ENCODE results near the gene SSU72. TPM values are rescaled to one million over a fixed set of nuclear protein-coding genes. Genes with fewer than 3 reads are reported as not detected.

SSU72 gene
- total RNA-seq, 1 experiment from 2014 or later = 217 TPM

DNA sequence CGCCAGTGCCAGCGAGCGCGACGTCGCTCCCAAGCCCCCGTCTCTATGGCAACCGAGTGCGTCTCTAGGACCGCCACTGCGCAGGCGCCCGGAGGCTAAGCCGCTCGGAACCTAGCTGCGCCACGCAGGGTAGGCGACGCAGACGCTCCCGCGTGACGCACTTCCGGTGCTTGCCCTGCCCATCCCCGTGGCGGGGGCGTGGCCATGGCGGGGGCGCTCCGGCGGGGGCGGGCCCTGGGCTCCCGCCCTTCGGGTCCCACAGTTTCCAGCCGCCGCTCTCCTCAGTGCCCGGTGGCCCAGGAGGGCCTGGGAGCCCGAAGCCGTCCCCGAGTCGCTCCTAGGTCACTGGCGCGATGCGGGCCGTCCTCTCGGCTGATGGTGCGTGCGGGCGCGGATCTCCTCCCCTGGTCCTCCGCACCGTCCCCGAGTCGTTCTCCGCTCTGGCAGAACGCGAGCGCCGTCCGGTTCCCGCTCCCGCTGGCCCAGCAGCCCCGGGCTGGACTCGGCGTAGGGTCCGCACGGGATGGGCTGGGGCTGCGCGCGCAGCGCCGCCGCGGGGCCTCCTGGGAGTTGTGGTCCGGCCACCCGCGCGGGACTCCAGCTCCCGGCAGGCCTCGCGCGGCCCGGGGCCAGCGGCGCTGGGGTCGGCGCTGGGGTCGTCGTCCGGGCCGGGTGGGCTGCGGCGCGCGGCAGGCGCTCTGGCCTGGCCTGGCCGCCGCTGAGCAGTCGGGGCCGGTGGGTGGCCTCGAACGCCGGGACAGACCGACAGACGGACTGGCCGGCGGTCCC, 40.8 kb upstream of the SSU72 start, which contains the start of gene MIB2:
Gene MIB2 (plus strand): TSS at position 245 of the 789 bp plus-strand sequence. CDS start 7,953 bp downstream, outside the sequence.
- no peaks in the 10 kb centered on the region for H3K27me3 ChIP-seq (ENCODE audit: control insufficient read depth, insufficient read depth, low read length)
- H3K4me3 ChIP-seq (ENCODE audit: low read depth in 2 of 2, low read length in 2 of 2) = peak within 1 kb of the TSS; percentile 73 to 87
- DNase-seq (ENCODE audit: low read depth, low spot score) = peak; percentile 65
- peak; percentile 94 for ATAC-seq
- no peaks in the 10 kb centered on the region for H3K9me3 ChIP-seq (ENCODE audit: control insufficient read depth, insufficient read depth, low read depth, low read length)
- TF ChIP-seq SIN3A (IDR thresholded peaks at IDR 0.05; ENCODE audit: borderline replicate concordance, insufficient read depth, low read depth, low read length) (peak; percentile 79; the same call in 1 of the 2 replicates), POLR2AphosphoS5 (IDR thresholded peaks at IDR 0.05; ENCODE audit: low read depth, low read length) (peak; percentile 96), TCF7L2 (IDR thresholded peaks at IDR 0.05; ENCODE audit: low read depth, low read length) (no peak)
- TF ChIP-seq, protein P1, sequence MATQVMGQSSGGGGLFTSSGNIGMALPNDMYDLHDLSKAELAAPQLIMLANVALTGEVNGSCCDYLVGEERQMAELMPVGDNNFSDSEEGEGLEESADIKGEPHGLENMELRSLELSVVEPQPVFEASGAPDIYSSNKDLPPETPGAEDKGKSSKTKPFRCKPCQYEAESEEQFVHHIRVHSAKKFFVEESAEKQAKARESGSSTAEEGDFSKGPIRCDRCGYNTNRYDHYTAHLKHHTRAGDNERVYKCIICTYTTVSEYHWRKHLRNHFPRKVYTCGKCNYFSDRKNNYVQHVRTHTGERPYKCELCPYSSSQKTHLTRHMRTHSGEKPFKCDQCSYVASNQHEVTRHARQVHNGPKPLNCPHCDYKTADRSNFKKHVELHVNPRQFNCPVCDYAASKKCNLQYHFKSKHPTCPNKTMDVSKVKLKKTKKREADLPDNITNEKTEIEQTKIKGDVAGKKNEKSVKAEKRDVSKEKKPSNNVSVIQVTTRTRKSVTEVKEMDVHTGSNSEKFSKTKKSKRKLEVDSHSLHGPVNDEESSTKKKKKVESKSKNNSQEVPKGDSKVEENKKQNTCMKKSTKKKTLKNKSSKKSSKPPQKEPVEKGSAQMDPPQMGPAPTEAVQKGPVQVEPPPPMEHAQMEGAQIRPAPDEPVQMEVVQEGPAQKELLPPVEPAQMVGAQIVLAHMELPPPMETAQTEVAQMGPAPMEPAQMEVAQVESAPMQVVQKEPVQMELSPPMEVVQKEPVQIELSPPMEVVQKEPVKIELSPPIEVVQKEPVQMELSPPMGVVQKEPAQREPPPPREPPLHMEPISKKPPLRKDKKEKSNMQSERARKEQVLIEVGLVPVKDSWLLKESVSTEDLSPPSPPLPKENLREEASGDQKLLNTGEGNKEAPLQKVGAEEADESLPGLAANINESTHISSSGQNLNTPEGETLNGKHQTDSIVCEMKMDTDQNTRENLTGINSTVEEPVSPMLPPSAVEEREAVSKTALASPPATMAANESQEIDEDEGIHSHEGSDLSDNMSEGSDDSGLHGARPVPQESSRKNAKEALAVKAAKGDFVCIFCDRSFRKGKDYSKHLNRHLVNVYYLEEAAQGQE (IDR thresholded peaks at IDR 0.05; ENCODE audit: insufficient read depth in 1 of 2, low read depth in 2 of 2, low read length in 1 of 2) = 0 out of 4 replicates have a peak, but pooled peaks of 1 of the 2 experiments have one; percentile 33
- TF ChIP-seq, protein P2, sequence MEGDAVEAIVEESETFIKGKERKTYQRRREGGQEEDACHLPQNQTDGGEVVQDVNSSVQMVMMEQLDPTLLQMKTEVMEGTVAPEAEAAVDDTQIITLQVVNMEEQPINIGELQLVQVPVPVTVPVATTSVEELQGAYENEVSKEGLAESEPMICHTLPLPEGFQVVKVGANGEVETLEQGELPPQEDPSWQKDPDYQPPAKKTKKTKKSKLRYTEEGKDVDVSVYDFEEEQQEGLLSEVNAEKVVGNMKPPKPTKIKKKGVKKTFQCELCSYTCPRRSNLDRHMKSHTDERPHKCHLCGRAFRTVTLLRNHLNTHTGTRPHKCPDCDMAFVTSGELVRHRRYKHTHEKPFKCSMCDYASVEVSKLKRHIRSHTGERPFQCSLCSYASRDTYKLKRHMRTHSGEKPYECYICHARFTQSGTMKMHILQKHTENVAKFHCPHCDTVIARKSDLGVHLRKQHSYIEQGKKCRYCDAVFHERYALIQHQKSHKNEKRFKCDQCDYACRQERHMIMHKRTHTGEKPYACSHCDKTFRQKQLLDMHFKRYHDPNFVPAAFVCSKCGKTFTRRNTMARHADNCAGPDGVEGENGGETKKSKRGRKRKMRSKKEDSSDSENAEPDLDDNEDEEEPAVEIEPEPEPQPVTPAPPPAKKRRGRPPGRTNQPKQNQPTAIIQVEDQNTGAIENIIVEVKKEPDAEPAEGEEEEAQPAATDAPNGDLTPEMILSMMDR (IDR thresholded peaks at IDR 0.05) = no peak
- BruUV-seq (replicated peaks) = no TSS peak
- intact Hi-C loops (cut with micrococcal nuclease; ENCODE audit: unreplicated experiment) = no loop called here
- no peaks in the 10 kb centered on the region for H3K36me3 ChIP-seq (ENCODE audit: control insufficient read depth, insufficient read depth, low read length)
- peak within 1 kb of the TSS; percentile 83 for H3K27ac ChIP-seq (ENCODE audit: low read length)
- ChIA-PET CTCF (no interaction called here), POLR2A (no interaction called here)
- in situ Hi-C loops (cut with HindIII; ENCODE audit: low pct_unique_long_range_greater_than_20kb, low sequenced_read_pairs) = no loop called here
- H3K4me1 ChIP-seq (ENCODE audit: control insufficient read depth, insufficient read depth, low read length) = peaks cover 20% of the 10 kb centered on the region

DNA sequence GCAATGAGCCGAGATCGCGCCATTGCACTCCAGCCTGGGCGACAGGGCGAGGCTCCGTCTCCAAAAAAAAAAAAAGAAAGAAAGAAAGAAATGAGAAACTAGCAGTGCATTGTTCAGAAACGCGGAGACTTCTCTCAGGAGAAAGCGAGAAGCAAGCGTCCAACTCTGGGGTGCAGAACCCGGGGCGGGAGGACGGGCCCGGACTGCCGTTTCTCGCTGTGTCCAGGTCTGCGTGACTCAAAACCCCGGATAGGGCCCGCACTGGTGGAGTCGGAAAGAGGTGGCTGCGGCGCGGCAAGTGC, 40.2 kb upstream of the SSU72 start:
- DNase-seq (ENCODE audit: low read depth, low spot score) = no peak
- POLR2A ChIA-PET = no interaction called here

More for the DNA sequence above, 40.2 kb upstream of the SSU72 start:
- Histone ChIP-seq H3K4me1 (ENCODE audit: control insufficient read depth, insufficient read depth, low read length) (peaks cover 20% of the 10 kb centered on the region), H3K9me3 (ENCODE audit: control insufficient read depth, insufficient read depth, low read depth, low read length) (no peaks in the 10 kb centered on the region), H3K27me3 (ENCODE audit: control insufficient read depth, insufficient read depth, low read length) (no peaks in the 10 kb centered on the region), H3K4me3 (ENCODE audit: low read depth in 2 of 2, low read length in 2 of 2) (peak overlapping the region; percentile 73 to 87), H3K27ac (ENCODE audit: low read length) (no peak overlapping the region; the same call in 1 of the 2 replicates), H3K36me3 (ENCODE audit: control insufficient read depth, insufficient read depth, low read length) (no peaks in the 10 kb centered on the region)
- no peak for TF ChIP-seq TCF7L2 (IDR thresholded peaks at IDR 0.05; ENCODE audit: low read depth, low read length)
- intact Hi-C loops (cut with micrococcal nuclease; ENCODE audit: unreplicated experiment) (no loop called here), in situ Hi-C loops (cut with HindIII; ENCODE audit: low pct_unique_long_range_greater_than_20kb, low sequenced_read_pairs) (no loop called here)
- CTCF ChIA-PET = no interaction called here
- ATAC-seq = no peak
- no TSS peak for BruUV-seq (replicated peaks)

Measured in Panc1 (cell line).